Parathyroid adenoma (tissue), 2 donors: ENCODE measurements around the gene FAM53A.

Experiments
- H2AFZ ChIP-seq: fragments of 300-600 bp; sonication (generic); one replicate; pipeline ENCODE4 v1.7.0; 2017; ENCODE audit warnings: antibody characterized with exemption, mild to moderate bottlenecking
- H3K27ac ChIP-seq: fragments of 300-600 bp; sonication (generic); one replicate; pipeline ENCODE4 v1.7.0; 2017
- H3K27me3 ChIP-seq: fragments of 300-600 bp; sonication (generic); one replicate; pipeline ENCODE4 v1.7.0; 2017; ENCODE audit warnings: low read length; ENCODE audit not compliant: control insufficient read depth, insufficient read depth
- H3K36me3 ChIP-seq: fragments of 300-600 bp; sonication (generic); one replicate; pipeline ENCODE4 v1.7.0; 2017; ENCODE audit warnings: low read length; ENCODE audit not compliant: control insufficient read depth, insufficient read depth
- H3K4me1 ChIP-seq: fragments of 300-600 bp; sonication (generic); one replicate; pipeline ENCODE4 v1.7.0; 2017; ENCODE audit warnings: control low read depth
- H3K4me2 ChIP-seq: fragments of 300-600 bp; sonication (generic); one replicate; pipeline ENCODE4 v1.7.0; 2017; ENCODE audit warnings: low read length
- H3K4me3 ChIP-seq: fragments of 300-600 bp; sonication (generic); one replicate; pipeline ENCODE4 v1.7.0; 2017; ENCODE audit warnings: low read depth, low read length
- H3K79me2 ChIP-seq: fragments of 300-600 bp; sonication (generic); one replicate; pipeline ENCODE4 v1.7.0; 2017; ENCODE audit warnings: control low read depth
- H3K9ac ChIP-seq: fragments of 300-600 bp; sonication (generic); one replicate; pipeline ENCODE4 v1.7.0; 2017; ENCODE audit warnings: mild to moderate bottlenecking
- H3K9me3 ChIP-seq: fragments of 300-600 bp; sonication (generic); one replicate; pipeline ENCODE4 v1.7.0; 2017; ENCODE audit warnings: low read length; ENCODE audit not compliant: control insufficient read depth
- CTCF ChIP-seq: fragments of 300-600 bp; sonication (generic); IDR thresholded peaks from one replicate; pipeline ENCODE4 v1.7.0; 2017; ENCODE audit warnings: antibody characterized with exemption, mild to moderate bottlenecking
- donor health status: primary hyperparathyroidism.

The FAM53A gene

GRCh38 chr4:1728061-1728980 lies 44.2 kb upstream of the FAM53A start:
- H3K36me3 ChIP-seq, result no peaks in the 10 kb centered on the region
- no peaks in the 10 kb centered on the region for H3K27me3 ChIP-seq
- no peaks in the 10 kb centered on the region for H3K9me3 ChIP-seq
- no peak overlapping the region for H3K4me2 ChIP-seq
- peaks cover 2% of the 10 kb centered on the region for H3K79me2 ChIP-seq
- no peak overlapping the region for H3K9ac ChIP-seq
- TF ChIP-seq CTCF, result no peak
- no peak overlapping the region for H2AFZ ChIP-seq
- H3K27ac ChIP-seq, result no peak overlapping the region
- peaks cover 2% of the 10 kb centered on the region for H3K4me1 ChIP-seq
- no peak overlapping the region for H3K4me3 ChIP-seq

GRCh38 chr4:1727117-1728031 lies 43.3 kb upstream of the FAM53A start:
- H3K4me2 ChIP-seq, result no peak overlapping the region
- H3K4me3 ChIP-seq, result no peak overlapping the region
- no peak overlapping the region for H2AFZ ChIP-seq
- no peaks in the 10 kb centered on the region for H3K9me3 ChIP-seq
- no peaks in the 10 kb centered on the region for H3K27me3 ChIP-seq
- no peak for TF ChIP-seq CTCF
- H3K4me1 ChIP-seq, result peaks cover 2% of the 10 kb centered on the region
- no peak overlapping the region for H3K9ac ChIP-seq
- no peak overlapping the region for H3K27ac ChIP-seq
- no peaks in the 10 kb centered on the region for H3K36me3 ChIP-seq
- peaks cover 2% of the 10 kb centered on the region for H3K79me2 ChIP-seq

- Histone ChIP-seq H3K79me2 (peaks cover 2% of the 10 kb centered on the region), H3K9me3 (no peaks in the 10 kb centered on the region), H3K9ac (no peak overlapping the region), H3K27me3 (no peaks in the 10 kb centered on the region), H3K4me1 (peaks cover 2% of the 10 kb centered on the region), H3K4me2 (no peak overlapping the region), H2AFZ (peak overlapping the region; percentile 50), H3K36me3 (no peaks in the 10 kb centered on the region), H3K4me3 (no peak overlapping the region), H3K27ac (no peak overlapping the region)
- TF ChIP-seq CTCF, result peak; percentile 93
Measured at GRCh38 chr4:1726146-1726934, 42.2 kb upstream of the FAM53A start.

- Histone ChIP-seq H3K4me2 (no peak overlapping the region), H3K9ac (no peak overlapping the region), H3K36me3 (no peaks in the 10 kb centered on the region), H3K27ac (no peak overlapping the region), H3K4me3 (no peak overlapping the region), H2AFZ (no peak overlapping the region), H3K27me3 (no peaks in the 10 kb centered on the region), H3K79me2 (peaks cover 2% of the 10 kb centered on the region), H3K9me3 (no peaks in the 10 kb centered on the region), H3K4me1 (peaks cover 2% of the 10 kb centered on the region)
- no peak for TF ChIP-seq CTCF
Measured at GRCh38 chr4:1725521-1725920, 41.4 kb upstream of the FAM53A start.
